IMR-90 (cell line): Measurements from ENCODE around the gene CRIP1.

Experiments
- CTCF ChIP-seq: conservative IDR thresholded peaks from 2 replicates; pipeline ENCODE4 v1.5.1; 2012; ENCODE audit warnings: mild to moderate bottlenecking, low read depth, low read length, improper control_type of control experiment
- POLR2A ChIP-seq: IDR thresholded peaks from 2 replicates; pipeline ENCODE4 v1.6.1; 2012; ENCODE audit warnings: mild to moderate bottlenecking, low read depth, low read length

DNA sequence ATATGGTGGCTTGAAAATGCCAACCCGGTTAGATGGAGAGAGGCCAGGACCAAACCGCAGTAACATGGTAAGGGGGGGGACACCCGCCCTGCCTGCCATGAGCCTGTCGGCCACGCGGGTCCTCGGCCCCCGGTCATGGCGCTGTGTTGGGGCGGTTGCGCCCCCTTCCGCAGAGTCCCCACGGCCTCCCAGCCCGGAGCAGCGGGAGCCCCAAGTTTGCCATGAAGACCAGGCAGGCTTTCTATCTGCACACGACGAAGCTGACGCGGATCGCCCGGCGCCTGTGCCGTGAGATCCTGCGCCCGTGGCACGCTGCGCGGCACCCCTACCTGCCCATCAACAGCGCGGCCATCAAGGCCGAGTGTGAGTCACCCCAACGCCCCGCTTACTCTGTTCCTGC, 22.2 kb upstream of the CRIP1 start:
- TF ChIP-seq CTCF (no peak), POLR2A (no peak)
